ENCODE measurements around the gene ARHGEF28.

GRCh38 chr5:73968246-73968645, 342.2 kb downstream of the ARHGEF28 start:
- TF ChIP-seq CTCF (IDR thresholded peaks at IDR 0.05; ENCODE audit: borderline replicate concordance, extremely low read depth, low read length, poor library complexity, severe bottlenecking), result no peak
- no peak for TF ChIP-seq EZH2 (IDR thresholded peaks at IDR 0.05; ENCODE audit: borderline replicate concordance, low read depth, low read length, severe bottlenecking)

All from DND-41 (cell line).